ENCODE data around the gene ATE1.
"Not testable (repeated sequence)": the region's sequence is repeated elsewhere in the genome, so short reads cannot be mapped to it uniquely, and the experiment has no call there.

ATE1 gene

DNA sequence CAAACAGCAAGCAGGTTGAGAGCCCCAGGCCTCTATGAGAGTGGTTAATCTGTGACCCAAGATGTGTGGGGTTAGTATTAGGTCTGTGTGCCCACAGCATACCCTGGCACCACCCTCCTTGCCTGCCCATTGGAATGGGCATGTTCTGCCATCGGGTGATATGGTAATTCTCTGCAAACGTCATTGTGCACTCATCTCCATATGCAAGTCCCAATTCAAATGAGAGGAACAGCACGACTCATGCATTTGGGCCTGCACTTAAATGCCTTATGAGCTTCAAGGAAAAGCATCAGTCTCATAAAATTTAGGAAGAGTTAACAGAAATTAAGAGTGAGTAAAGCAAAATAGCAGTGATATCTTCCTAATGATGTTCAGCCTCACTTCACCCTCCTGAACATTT is 195.7 kb downstream of the ATE1 start:
- no peak for DNase-seq

DNA sequence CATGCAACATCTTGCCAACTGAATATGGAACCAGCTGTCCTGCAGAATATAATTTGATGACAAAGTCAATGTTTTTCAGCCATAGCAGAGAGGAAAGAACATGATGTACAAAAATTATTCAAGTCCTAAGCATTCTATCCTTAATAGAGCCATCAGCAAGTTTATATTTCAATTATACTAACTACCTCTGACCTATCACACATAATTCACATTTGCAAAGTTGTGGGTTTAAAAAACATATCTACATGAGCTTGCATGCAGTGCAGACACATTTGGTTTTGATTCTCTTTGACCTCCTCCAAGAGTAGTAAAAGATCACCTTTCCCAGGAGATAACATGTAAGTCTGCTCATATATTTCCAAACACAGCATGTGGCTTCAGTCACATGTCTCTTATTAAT is 203.5 kb downstream of the ATE1 start:
- DNase-seq, result no peak

DNA sequence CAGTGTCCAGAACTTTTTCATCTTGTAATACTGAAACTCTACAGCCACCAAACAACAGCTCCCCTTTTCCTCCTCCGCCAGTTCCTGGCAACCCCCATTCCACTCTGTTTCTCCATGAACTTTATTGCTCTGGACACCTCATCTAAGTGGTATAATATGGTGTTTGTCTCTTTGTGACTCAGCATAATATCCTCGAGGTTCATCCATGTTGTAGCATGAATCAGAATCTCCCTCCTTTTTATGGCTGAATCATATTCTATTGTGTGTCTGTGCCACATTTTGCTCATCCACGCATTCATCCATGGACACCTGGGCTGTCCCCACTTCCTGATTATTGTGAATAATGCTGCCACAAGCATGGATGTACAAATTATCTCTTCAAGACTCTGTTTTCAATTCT is 205.2 kb downstream of the ATE1 start:
- no peak for DNase-seq

DNA sequence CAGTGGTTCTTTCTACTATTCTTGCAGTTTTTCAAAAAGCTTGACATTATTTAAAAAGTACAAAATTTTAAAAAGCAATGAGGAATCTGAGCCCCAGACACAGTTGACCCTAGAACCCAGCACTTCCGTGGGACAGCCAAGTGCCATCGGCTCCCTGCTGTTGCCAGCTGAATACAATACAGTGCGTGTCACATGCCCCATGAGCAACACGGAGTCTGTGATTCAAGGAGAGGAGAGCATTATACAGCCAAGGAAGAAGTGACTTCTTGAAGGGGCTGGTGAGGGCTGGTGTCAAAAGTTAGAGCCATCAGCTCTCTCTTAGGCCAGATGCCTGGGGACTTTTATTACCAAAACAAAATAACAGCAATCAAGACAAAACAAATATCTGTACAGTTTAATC is 206.6 kb downstream of the ATE1 start:
- no peak for DNase-seq

DNA sequence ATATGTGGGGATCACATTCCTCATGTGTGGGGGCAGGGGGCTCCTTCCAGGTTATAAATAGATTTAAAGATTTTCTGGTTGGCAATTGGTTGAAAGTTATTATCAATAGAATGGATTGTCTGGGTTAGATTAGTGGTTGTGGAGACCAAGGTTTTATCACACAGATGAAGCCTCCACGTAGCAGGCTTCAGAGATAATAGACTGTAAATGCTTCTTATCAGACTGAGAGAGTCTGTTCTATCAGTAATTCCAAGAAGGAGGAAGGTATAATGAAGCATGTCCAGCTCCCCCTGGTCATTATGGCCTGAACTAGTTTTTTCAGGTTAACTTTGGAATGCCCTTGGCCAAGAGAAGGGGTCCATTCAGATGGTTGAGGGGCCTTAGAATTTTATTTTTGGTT is 211.9 kb downstream of the ATE1 start:
- no peak for DNase-seq

DNA sequence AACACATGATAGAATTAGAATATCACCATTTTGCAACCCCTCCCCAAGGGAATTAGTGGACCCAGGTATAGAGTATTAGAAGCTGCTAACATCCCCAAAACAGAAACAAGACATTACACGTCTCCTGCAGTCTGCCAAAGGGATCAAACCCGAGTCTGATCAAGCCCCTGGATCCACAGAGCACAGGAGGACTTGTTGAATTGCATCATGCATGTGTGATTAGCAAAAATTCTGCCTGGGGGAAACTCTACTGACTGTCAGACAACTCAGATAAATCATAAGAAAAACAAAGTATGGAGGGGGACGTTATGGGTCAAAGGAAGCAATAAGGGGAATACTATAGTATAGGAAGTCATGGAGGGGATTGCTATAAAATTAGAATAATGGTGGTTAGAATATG is 212.8 kb downstream of the ATE1 start:
- no peak for DNase-seq

DNA sequence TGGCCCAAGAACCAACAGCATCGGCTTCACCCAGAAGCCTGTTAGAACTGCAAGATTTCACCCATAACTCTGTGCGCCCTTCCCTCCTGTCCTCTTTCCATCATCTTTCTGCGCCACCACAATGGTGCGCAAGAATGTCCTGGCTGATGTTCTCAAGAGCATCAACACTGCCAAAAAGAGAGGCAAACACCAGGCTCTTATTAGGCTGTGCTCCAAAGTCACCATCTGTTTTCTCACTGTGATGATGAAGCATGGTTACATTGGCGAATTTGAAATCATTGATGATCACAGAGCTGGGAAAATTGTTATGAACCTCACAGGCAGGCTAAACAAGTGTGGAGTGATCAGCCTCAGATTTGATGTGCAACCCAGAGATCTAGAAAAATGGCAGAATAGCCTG is 214.3 kb downstream of the ATE1 start:
- DNase-seq, result no peak

DNA sequence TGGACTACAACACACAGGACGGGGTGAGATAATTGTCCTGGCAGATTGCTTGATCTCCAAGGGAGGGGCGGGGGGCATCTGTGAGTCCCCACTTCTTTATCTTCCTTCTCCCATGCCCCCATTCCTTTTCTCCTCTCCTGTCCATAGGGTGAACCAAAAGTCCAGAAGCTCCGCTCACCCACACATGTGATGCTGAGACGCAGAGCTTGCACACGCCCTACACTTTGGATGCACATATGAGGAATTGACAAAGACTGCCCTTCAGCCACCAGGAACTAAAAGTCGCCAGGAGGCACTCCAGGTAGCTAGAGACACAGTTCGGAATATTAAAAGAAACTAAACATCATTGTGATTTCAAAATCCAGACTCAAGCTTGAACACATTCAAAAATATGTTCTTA is 216.9 kb downstream of the ATE1 start:
- DNase-seq, result no peak

DNA sequence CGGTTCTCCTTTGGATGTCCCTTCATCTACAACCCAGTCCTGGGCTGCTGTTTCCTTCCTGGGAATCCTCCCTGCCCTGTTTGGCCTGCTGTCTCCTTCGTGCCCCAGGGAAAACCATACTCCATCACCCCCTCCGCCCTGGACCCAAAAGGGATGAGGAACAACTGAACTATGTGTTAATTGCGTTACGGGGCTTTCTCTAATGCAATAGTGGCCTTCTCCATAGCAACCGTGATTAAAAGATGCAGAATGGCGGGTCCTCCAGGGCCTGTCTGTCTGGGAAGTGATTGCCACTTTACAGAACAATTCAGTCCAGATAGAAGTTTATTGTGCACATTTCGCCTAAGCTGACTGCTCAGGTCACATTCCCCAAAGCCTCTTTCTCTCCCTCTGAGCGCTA is 217.6 kb downstream of the ATE1 start:
- no peak for DNase-seq

DNA sequence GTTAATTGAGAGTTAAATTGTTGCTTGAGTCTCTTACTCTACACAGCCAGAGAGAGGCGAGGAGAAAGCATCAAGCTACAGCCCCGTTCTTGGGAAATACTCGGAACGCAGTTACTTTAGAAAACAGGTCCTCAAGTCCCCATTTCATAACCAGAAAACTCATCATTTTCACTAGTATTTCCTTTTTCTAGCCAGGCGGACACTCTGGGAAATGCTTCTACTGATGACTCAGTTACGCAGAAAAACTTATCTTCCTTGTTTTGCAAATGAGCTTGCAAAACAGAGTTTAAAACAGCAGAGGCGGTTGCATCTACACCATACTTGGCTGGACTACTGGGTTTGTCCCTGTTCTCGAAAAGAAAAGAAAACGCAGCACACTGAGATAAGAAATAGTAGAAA is 218.2 kb downstream of the ATE1 start:
- DNase-seq, result no peak

DNA sequence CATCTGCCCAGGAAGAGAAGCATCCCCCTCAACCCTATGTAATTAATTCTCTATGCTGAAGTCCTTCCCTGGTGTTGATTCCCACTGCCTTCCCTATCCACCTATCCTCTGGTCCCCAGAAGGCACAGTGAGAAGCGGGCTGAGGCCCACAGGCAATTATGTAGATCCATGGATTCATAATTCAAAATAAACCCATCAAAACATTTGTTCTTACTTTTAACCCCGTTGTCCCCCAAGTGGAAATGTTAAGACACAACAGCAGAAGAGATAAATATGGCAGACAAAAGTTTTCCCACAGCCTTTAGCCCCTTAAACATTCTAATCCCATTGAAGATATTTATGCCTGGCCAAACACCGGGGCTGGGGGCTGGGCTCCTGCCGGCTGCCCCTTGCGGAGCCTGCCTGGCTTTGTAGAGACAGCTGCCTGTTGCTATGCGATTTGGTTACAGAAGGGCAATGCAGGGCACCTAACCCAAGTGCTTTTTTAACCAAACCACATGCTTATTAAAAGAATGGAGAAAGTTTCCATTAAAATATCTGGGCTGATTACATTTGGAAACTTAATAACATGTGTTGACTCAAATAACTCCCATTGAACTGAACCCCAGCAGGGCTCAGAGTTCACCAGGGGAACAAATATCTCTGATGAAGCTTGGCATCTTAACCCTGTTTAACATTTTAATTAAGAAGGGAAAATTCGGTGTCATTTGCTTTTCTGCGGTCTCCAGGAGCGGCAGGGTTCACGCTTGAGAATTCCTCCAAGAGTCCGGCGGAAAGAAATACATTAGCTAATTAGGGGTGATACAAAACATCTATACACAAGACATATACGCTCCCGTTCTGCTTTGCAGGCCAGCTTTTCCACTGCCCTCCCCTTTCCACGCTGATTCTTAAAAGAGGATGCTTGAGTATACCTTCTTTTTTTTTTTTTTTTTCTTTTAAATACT is 218.8 kb downstream of the ATE1 start:
- no peak for DNase-seq

DNA sequence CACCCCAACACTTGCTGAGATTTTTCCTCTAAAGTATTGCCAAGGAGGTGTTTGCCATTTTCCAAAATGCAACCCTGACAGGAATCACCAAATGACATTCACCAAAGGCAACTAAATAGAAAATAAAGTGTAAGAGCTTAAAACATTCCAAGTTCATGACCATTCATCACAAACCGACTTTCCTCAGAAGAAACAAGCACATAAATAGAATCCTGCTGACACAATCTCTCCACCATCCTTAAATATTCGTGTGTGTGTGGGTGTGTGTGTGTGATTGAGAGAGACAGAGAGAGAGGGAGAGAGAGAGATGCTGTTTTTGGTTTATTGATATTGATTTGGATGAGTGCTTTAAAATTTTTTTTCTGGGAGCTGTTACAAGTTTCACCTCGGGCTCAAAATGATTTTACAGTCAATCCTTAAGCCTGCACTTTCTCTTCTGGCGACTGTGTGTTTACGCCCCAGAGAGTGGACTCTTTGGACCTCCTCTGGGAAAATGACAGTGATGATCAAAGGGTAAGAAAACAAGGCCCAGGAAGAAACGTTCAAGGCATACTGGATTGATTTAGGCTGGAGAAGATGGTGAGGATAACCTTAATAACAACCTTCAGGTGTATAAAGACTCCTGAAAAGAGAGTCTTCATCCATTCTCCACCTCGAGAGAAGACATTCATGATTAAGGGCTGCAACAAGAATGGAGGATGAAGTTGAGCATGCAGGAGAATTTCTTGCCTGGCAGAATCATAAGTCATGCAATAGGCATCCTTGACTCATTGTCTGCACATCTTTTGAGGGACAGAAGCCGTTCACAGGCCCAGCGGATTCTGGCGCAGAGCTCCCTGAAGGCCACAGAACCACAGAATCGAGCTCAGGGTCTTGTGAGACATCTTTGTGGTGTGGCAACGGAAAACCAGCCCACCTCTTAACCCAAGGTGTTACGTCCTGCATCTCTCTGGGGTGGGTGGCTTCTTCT is 225.2 kb downstream of the ATE1 start:
- no peak for DNase-seq

DNA sequence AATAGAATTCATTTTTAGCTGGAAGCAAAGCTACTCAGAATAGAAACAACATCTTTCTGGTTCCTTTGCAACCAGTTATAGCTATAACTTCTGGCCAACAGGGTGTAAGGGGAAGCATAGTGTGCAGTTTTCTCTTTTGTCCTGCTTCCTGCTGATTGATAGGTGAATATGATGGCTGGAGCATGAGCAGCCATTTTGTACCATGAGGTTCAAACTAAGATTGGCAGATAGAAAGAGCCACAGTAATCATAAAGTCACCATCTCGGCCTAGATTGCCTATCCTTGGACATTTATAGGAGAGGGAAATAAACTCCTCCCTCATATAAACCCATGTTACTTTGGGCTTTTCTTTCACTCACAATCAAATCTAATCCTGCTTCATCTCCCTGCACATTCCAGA is 227.4 kb downstream of the ATE1 start:
- no peak for DNase-seq

DNA sequence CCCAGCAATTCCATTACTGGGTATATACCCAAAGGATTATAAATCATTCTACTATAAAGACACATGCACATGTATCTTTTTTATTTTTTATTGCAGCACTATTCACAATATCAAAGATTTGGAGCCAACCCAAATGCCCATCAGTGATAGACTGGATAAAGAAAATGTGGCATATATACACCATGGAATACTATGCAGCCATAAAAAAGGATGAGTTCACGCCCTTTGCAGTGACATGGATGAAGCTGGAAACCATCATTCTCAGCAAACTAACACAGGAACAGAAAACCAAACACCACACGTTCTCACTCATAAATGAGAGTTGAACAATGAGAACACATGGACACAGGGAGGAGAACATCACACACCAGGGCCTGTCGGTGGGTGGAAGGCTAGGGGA is 228.1 kb downstream of the ATE1 start:
- DNase-seq, result not testable (repeated sequence)

DNA sequence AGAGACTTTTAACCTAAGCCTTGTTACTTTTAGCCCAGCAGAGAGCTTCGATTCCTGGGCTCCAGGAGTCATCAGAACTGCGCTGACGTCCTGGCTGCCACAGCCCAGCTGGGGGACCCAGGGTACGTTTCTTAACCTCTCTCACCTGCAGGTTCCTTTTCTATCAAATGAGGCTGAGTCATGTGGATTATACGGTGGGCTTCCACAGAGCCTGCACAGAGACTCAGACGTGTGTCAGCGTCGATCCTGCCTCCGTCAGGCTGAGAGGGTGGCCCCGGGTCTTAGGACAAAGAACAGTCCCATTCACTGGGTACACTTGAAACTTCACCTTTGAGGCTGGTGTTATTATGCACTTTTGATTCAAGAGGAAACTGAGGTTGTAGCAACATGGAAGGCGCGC is 228.9 kb downstream of the ATE1 start:
- DNase-seq, result no peak

DNA sequence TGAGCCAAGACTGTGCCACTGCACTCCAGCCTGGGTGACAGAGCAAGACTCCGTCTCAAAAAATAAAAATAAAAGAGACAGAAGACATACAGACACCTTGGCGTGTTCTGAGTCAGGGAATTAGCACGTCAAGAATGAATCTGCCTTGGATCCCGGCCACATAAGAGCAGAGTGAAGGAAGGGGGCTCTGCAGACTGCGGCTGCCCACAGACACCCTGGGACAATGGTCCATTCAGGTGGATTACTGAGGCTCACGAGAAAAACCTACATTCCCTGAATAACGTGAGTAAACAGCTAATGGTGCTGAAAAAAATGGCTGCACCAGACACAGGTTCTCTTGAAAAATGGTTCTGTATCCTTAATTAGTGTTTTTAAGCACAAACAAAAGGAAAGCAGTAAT is 229.5 kb downstream of the ATE1 start:
- DNase-seq, result no peak

DNA sequence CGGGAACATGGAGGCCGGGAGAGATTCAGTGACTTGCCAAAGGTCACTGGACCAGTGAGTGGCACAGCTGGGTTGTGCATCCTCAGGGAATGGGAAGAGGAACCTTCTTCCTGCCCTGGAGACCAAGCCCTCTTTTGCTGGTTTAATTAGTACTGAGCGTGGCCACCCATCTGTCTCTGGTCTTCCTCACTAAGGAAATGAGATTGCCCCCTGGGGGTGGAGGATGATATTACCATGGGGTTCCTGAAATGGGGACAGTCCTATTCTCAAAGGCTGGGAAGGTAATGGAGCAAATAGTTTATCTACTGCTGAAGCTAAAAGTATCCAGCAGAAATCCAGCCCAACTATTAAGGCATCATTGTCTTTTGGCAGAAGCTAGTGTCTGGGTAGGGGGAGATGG is 231.0 kb downstream of the ATE1 start:
- peak; percentile 57 for DNase-seq

DNA sequence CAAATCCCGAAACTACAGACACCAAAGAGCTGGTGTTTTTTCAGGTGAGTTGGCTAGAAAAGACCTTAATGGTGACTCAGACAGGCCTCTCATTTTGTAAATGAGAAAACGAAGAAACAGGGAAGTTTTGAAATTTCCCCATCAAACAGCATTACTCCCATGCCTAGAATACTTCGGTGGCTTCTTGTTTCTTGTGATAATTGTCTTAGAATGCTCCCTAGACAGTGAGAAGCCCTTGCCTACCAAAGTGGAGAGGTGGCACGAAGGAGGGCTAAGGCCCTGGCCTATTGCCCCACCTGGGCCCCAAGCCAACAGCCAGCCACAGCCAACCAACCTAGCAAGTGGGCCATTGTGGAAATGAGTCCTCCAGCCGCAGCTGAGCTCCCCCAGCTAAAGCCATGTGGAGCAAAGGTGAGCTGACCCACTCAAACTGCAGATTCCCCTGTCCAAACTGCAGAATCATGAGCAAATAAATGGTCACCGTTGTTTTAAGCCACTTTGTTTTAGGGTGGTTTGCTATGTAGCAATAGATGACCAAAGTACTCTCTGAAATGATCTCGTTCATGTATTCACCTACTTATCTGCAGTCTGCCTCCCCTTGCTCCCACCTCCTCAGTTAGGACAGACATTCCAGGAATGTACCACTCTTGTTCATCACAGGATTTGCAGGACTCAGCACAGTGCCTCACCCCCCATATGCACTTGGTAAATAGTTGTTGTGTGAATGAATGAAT is 231.9 kb downstream of the ATE1 start:
- DNase-seq, result no peak

DNA sequence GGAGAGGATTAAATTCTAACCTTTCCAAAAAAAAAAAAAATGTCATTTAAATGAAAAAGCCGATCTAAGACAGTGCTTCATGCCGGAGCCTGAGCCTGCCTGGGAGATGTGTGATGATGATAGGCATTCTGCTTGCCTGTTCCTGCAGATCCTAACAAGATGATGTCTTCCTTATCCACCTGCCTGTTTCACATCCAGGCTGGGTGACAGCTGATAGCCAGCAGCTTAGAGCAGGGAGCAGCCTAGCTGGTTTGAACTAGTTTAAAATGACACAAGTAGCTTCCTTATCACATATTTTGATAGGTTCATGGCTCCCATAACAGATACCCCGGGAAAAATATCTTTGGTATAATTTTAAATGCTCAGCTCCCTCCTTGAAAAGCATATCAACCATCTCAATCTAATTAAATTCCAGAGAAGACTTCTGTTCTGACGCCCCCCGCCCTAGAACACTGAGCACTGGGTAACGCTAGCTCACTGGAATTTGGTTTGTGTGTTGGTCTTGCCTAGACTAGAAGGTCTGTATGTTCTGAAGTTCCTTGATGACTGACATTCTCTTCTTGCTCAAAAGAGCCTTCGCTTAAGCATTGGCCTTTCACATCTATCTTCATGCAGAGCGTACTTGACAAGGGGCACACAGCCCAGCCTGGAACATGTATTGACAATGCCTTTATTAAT is 232.7 kb downstream of the ATE1 start:
- no peak for DNase-seq

DNA sequence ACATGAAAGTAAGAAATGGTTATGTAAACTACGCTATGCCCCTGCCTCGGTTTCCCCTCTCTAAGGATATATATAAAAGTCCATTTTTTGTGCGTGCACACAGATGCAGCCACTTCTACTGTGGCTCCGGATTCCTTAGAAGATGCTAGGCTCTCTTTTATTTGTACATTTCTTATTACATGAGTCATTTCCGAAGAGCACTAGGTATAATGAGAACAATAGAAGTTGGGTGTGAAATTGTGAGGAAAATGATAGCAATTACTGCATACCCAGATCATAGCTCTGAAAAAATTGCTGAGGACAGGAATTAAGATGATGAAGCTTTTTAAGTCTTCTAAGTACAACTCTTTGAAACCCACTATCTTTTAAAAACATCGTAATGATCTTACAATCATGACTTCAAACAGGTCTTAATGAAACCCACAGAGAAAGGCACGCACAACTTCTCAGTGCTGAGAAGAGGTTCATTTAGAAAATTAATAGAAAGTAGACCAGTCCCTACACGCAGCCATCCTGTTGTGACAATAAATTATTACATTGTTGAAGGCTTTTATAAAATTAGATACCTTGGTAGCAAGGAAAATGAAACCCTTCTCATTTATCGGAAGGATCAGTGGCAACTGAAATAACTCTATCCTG is 233.4 kb downstream of the ATE1 start:
- DNase-seq, result no peak

DNA sequence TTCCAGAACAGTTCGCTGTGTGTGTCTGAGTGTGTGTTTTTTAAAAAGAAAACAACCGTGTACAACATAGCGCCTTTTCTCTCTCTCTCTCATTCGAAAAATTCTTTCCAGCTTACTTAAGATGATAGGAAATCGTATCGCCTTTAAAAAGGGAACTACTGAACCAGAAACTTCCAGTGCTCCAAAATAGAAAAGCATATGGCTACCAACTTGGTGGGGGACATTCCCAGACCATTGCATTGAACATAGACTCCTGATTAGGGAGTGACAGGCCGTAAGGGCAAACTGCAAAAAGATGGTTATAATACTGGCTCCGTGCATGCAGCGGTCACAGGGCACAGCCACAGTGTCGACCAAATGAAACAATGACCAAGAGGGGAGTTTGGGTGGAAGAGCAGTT is 235.2 kb downstream of the ATE1 start:
- no peak for DNase-seq

DNA sequence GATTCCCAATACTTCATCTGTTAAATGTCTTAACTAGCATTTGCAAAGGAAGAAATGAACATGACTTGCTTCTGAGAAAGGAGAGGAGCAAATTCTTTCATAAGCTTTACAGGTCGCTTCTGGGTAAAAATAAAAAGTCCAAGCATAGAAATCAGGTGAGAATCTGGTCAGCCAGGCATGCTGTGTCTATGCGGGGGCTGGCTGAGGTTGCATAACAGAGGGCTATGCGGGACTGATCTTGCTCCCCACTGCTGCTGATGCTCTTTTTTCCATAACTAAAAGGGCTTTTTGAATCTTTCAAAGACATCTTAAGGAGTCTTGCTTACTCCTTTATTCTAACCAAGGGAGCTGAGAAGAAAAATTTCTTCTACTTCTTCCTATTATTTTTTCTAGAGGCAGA is 236.9 kb downstream of the ATE1 start:
- DNase-seq, result no peak

Measured in hematopoietic multipotent progenitor cell treated with erythropoietin and hydrocortisone succinate and interleukin-3 and kit ligand, for 6 days (in vitro differentiated cells).